ENCODE measurements around the gene HOXB13.

DNA sequence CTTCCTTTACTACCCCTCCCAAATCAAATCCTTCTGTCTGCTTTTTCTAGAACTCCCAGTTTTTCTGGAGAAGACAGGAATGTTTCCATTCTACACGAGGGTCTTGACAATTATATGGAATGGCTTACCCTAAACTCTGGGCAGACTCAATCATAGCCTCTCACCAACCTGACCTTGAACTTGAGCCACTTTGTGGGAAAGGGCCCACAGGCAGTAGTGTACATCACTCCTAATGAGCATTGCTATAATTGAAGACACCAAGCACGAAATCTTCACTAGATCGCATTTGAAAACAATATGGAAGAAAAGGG is 1.6 kb upstream of the HOXB13 start:
- TF ChIP-seq USF2 (IDR thresholded peaks at IDR 0.05; ENCODE audit: low read depth, low read length) (no peak), POLR2A (IDR thresholded peaks at IDR 0.05; ENCODE audit: low read depth, low read length) (no peak), MAZ (IDR thresholded peaks at IDR 0.05; ENCODE audit: borderline replicate concordance, low read depth, low read length) (no peak), RFX5 (IDR thresholded peaks at IDR 0.05; ENCODE audit: low read depth, low read length) (no peak)
- TF ChIP-seq, protein P1, sequence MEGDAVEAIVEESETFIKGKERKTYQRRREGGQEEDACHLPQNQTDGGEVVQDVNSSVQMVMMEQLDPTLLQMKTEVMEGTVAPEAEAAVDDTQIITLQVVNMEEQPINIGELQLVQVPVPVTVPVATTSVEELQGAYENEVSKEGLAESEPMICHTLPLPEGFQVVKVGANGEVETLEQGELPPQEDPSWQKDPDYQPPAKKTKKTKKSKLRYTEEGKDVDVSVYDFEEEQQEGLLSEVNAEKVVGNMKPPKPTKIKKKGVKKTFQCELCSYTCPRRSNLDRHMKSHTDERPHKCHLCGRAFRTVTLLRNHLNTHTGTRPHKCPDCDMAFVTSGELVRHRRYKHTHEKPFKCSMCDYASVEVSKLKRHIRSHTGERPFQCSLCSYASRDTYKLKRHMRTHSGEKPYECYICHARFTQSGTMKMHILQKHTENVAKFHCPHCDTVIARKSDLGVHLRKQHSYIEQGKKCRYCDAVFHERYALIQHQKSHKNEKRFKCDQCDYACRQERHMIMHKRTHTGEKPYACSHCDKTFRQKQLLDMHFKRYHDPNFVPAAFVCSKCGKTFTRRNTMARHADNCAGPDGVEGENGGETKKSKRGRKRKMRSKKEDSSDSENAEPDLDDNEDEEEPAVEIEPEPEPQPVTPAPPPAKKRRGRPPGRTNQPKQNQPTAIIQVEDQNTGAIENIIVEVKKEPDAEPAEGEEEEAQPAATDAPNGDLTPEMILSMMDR (conservative IDR thresholded peaks at IDR 0.05; ENCODE audit: low read depth, low read length): no peak
